H1 (cell line): Measurements from ENCODE around the gene DPY19L1. TPM values are rescaled to one million over a fixed set of nuclear protein-coding genes. Genes with fewer than 3 reads are reported as not detected.

Experiments used
- CTCF ChIA-PET: fragments of 300-600 bp; sonication (Branson Sonifier 250); formaldehyde crosslinking; loops from one replicate; lab custom pipeline; 2021; ENCODE audit not compliant: partially characterized antibody; lab: Charles Lee
- POLR2A ChIA-PET: fragments of 300-600 bp; sonication (Branson Sonifier 250); formaldehyde crosslinking; loops from one replicate; lab custom pipeline; 2021; ENCODE audit warnings: inconsistent platforms; ENCODE audit not compliant: partially characterized antibody; lab: Charles Lee
- DNase-seq, 2 experiments: peaks; one replicate each; pipeline versions ENCODE4 v3.0.0 to v3.0.0-alpha.2; 2010 to 2022; ENCODE audit warnings: low spot score in 2 of 2, low read depth in 1 of 2, mixed read lengths in 1 of 2
- FAIRE-seq: peaks from 2 replicates; lab custom pipeline; 2011; peaks lifted over from hg19 to GRCh38; lab: Jason Lieb, UNC
- H2AFZ ChIP-seq: 2 replicates; pipeline ENCODE4 v1.8.1; 2012; ENCODE audit warnings: low read length, inconsistent platforms
- H2AK5ac ChIP-seq: 2 replicates; pipeline ENCODE4 v1.6.1; 2013; ENCODE audit warnings: low read depth, low read length
- H2BK120ac ChIP-seq: replicated peaks from 2 replicates; pipeline ENCODE3; 2013; ENCODE audit warnings: low read depth, low read length, inconsistent platforms
- H2BK12ac ChIP-seq: 2 replicates; pipeline ENCODE4 v1.6.1; 2013; ENCODE audit warnings: low read depth, low read length
- H2BK15ac ChIP-seq: 2 replicates; pipeline ENCODE4 v1.6.1; 2013; ENCODE audit warnings: low read length
- H2BK20ac ChIP-seq: 2 replicates; pipeline ENCODE4 v1.6.1; 2013; ENCODE audit warnings: low read length
- H2BK5ac ChIP-seq: 2 replicates; pipeline ENCODE4 v1.6.1; 2013; ENCODE audit warnings: low read depth, low read length
- H3K14ac ChIP-seq: 2 replicates; pipeline ENCODE4 v1.6.1; 2013; ENCODE audit warnings: inconsistent platforms; ENCODE audit not compliant: insufficient read length
- H3K18ac ChIP-seq: 2 replicates; pipeline ENCODE4 v1.6.1; 2013; ENCODE audit warnings: low read length; ENCODE audit errors: extremely low read depth
- H3K23ac ChIP-seq: 2 replicates; pipeline ENCODE4 v1.6.1; 2013; ENCODE audit warnings: inconsistent platforms; ENCODE audit not compliant: insufficient read length
- H3K23me2 ChIP-seq: 2 replicates; pipeline ENCODE4 v1.6.1; 2013; ENCODE audit warnings: low read depth, low read length
- H3K27ac ChIP-seq: 2 replicates; pipeline ENCODE4 v1.6.1; 2011; ENCODE audit warnings: low read depth, low read length, inconsistent platforms
- H3K27me3 ChIP-seq, 4 experiments: replicated peaks in 1 of 4; 1 replicate in 1 of 4; 2 replicates in 3 of 4; pipeline versions ENCODE4 v1.6.1 to v1.8.1; 2011 to 2013; ENCODE audit warnings: low read length in 3 of 4, mild to moderate bottlenecking in 3 of 4, inconsistent platforms in 2 of 4, mixed read lengths in 2 of 4, moderate library complexity in 1 of 4; ENCODE audit not compliant: control insufficient read depth in 3 of 4, insufficient read depth in 3 of 4; ENCODE audit errors: extremely low read depth in 1 of 4
- H3K36me3 ChIP-seq, 4 experiments: 2 replicates each; pipeline versions ENCODE4 v1.6.1 to v1.8.1; 2011 to 2013; ENCODE audit warnings: mild to moderate bottlenecking in 4 of 4, low read length in 3 of 4, moderate library complexity in 2 of 4, control low read depth in 1 of 4, inconsistent platforms in 1 of 4; ENCODE audit not compliant: insufficient read depth in 4 of 4, control insufficient read depth in 2 of 4
- H3K4ac ChIP-seq: replicated peaks from 2 replicates; pipeline ENCODE3; 2013; ENCODE audit warnings: low read length, low read depth, mixed read lengths, inconsistent platforms; ENCODE audit not compliant: insufficient read length
- H3K4me1 ChIP-seq, 4 experiments: replicated peaks in 1 of 4; 1 replicate in 1 of 4; 2 replicates in 3 of 4; pipeline versions ENCODE4 v1.6.1 to v1.8.1; 2011 to 2013; ENCODE audit warnings: low read length in 3 of 4, inconsistent platforms in 2 of 4, mixed read lengths in 1 of 4; ENCODE audit not compliant: insufficient read depth in 4 of 4, control insufficient read depth in 3 of 4
- H3K4me2 ChIP-seq, 2 experiments: 2 replicates each; pipeline versions ENCODE4 v1.6.1 to v1.8.1; 2011 to 2013; ENCODE audit warnings: low read depth in 2 of 2, low read length in 2 of 2, control low read depth in 1 of 2, inconsistent platforms in 1 of 2, mild to moderate bottlenecking in 1 of 2; ENCODE audit not compliant: insufficient read depth in 1 of 2
- H3K4me3 ChIP-seq, 4 experiments: fragments of 200-600, 300-600 bp in 1 of 4; sonication (generic), shearing (Covaris generic), sonication (Bioruptor Twin) in 1 of 4; 2 replicates each; pipeline versions ENCODE4 v1.5.1 to v1.8.1; 2011 to 2016; ENCODE audit warnings: low read length in 4 of 4, low read depth in 3 of 4, control low read depth in 2 of 4, inconsistent platforms in 2 of 4, mild to moderate bottlenecking in 2 of 4, mixed read lengths in 1 of 4, moderate library complexity in 1 of 4; ENCODE audit not compliant: insufficient read depth in 2 of 4; ENCODE audit errors: extremely low read depth in 1 of 4
- H3K56ac ChIP-seq: replicated peaks from 2 replicates; pipeline ENCODE3; 2013; ENCODE audit warnings: low read depth, mild to moderate bottlenecking, mixed read lengths, low read length, inconsistent platforms; ENCODE audit not compliant: insufficient read length
- H3K79me1 ChIP-seq: 2 replicates; pipeline ENCODE4 v1.6.1; 2013; ENCODE audit warnings: low read depth, low read length, control low read depth
- H3K79me2 ChIP-seq, 2 experiments: 2 replicates each; pipeline versions ENCODE4 v1.6.1 to v1.8.1; 2012 to 2013; ENCODE audit warnings: low read length in 2 of 2, mild to moderate bottlenecking in 2 of 2, inconsistent platforms in 1 of 2; ENCODE audit not compliant: insufficient read depth in 2 of 2, control insufficient read depth in 1 of 2
- H3K9ac ChIP-seq, 4 experiments: replicated peaks in 1 of 4; 1 replicate in 1 of 4; 2 replicates in 3 of 4; pipeline versions ENCODE4 v1.6.1 to v1.8.1; 2011 to 2013; ENCODE audit warnings: low read depth in 3 of 4, low read length in 3 of 4, control low read depth in 2 of 4, mild to moderate bottlenecking in 2 of 4, moderate library complexity in 2 of 4, inconsistent platforms in 1 of 4; ENCODE audit errors: extremely low read depth in 1 of 4
- H3K9me3 ChIP-seq, 2 experiments: 2 replicates each; pipeline versions ENCODE4 v1.6.1 to v1.8.1; 2012 to 2013; ENCODE audit warnings: mild to moderate bottlenecking in 2 of 2, moderate library complexity in 2 of 2, control low read depth in 1 of 2, inconsistent platforms in 1 of 2, low read depth in 1 of 2, low read length in 1 of 2, mixed read lengths in 1 of 2; ENCODE audit not compliant: insufficient read depth in 2 of 2
- H4K20me1 ChIP-seq, 2 experiments: replicated peaks in 1 of 2; 2 replicates each; pipeline versions ENCODE3 to v1.8.1; 2011 to 2013; ENCODE audit warnings: inconsistent platforms in 2 of 2, low read length in 2 of 2, mild to moderate bottlenecking in 1 of 2; ENCODE audit not compliant: insufficient read depth in 2 of 2, control insufficient read depth in 1 of 2
- H4K5ac ChIP-seq: 2 replicates; pipeline ENCODE4 v1.6.1; 2013; ENCODE audit warnings: low read length, low read depth, mixed read lengths, inconsistent platforms; ENCODE audit not compliant: insufficient read length
- H4K8ac ChIP-seq: 2 replicates; pipeline ENCODE4 v1.8.0; 2013; ENCODE audit warnings: mild to moderate bottlenecking, moderate library complexity, low read length, inconsistent platforms; ENCODE audit not compliant: insufficient read depth; ENCODE audit errors: extremely low read depth
- H4K91ac ChIP-seq: replicated peaks from 2 replicates; pipeline ENCODE3; 2013; ENCODE audit warnings: low read length, mixed read lengths, inconsistent platforms; ENCODE audit not compliant: insufficient read length
- ATF2 ChIP-seq: IDR thresholded peaks from 2 replicates; pipeline ENCODE4 v1.6.1; 2012; ENCODE audit warnings: low read length, inconsistent platforms
- CBX5 ChIP-seq: fragments of 300-800, 300-1000 bp; sonication (generic); IDR thresholded peaks from 2 replicates; pipeline ENCODE4 v1.7.1; 2016; ENCODE audit warnings: antibody characterized with exemption, low read length, low read depth
- CBX8 ChIP-seq: fragments of 300-800, 300-1000 bp; sonication (generic); IDR thresholded peaks from 2 replicates; pipeline ENCODE4 v1.7.1; 2016; ENCODE audit warnings: low read depth, low read length, borderline replicate concordance
- CEBPB ChIP-seq: IDR thresholded peaks from 2 replicates; pipeline ENCODE4 v1.6.1; 2012; ENCODE audit warnings: low read depth, low read length
- FOSL1 ChIP-seq: IDR thresholded peaks from 2 replicates; pipeline ENCODE4 v1.6.1; 2011; ENCODE audit warnings: mild to moderate bottlenecking, low read depth, low read length, moderate library complexity; ENCODE audit not compliant: insufficient read depth
- HDAC2 ChIP-seq, 2 experiments: fragments of 300-600 bp in 1 of 2; sonication (generic) in 1 of 2; IDR thresholded peaks; 2 replicates each; pipeline ENCODE4 v1.6.1; 2011 to 2012; ENCODE audit warnings: low read depth in 2 of 2, low read length in 2 of 2, mild to moderate bottlenecking in 2 of 2, moderate library complexity in 2 of 2, borderline replicate concordance in 1 of 2, inconsistent platforms in 1 of 2
- NRF1 ChIP-seq: IDR thresholded peaks from 2 replicates; pipeline ENCODE4 v1.6.1; 2011; ENCODE audit warnings: mild to moderate bottlenecking, low read depth, low read length, improper control_type of control experiment
- RNF2 ChIP-seq: fragments of 200-900, 300-1000 bp; sonication (generic); IDR thresholded peaks from 2 replicates; pipeline ENCODE4 v1.7.1; 2016; ENCODE audit warnings: borderline replicate concordance, low read depth, mild to moderate bottlenecking, antibody characterized with exemption, low read length; ENCODE audit not compliant: poor library complexity, severe bottlenecking; ENCODE audit errors: missing control alignments
- SAP30 ChIP-seq: fragments of 300-600 bp; sonication (generic); IDR thresholded peaks from 2 replicates; pipeline ENCODE4 v1.7.1; 2012; ENCODE audit warnings: low read length, moderate library complexity, mild to moderate bottlenecking, inconsistent platforms; ENCODE audit not compliant: insufficient read depth, insufficient replicate concordance
- SIRT6 ChIP-seq: IDR thresholded peaks from one replicate; pipeline ENCODE4 v1.7.1; 2012; ENCODE audit warnings: low read length, inconsistent platforms
- SP1 ChIP-seq: IDR thresholded peaks from 2 replicates; pipeline ENCODE4 v1.6.1; 2011; ENCODE audit warnings: low read depth, low read length
- TAF7 ChIP-seq: optimal IDR thresholded peaks from 2 replicates; pipeline ENCODE3; 2011; ENCODE audit warnings: low read depth, mild to moderate bottlenecking, inconsistent platforms, low read length, moderate library complexity, borderline replicate concordance
- ZNF274 ChIP-seq: IDR thresholded peaks from 2 replicates; pipeline ENCODE4 v1.7.0; 2012; ENCODE audit warnings: low read length, borderline replicate concordance; ENCODE audit errors: extremely low read depth
- polyA plus RNA-seq, 7 experiments: library from polyadenylated mRNA; depleted of rRNA in 3 of 7; stranded (reverse) in 5 of 7; unstranded in 2 of 7; fragments of >200 nt in 5 of 7; fragments of 200-250 nt in 2 of 7; gene quantifications; 1 replicate in 5 of 7; 2 replicates in 1 of 7; 4 replicates in 1 of 7; pipeline versions ENCODE4 v1.2.1 to v1.2.3, GENCODE V29; 2011 to 2013; ENCODE audit warnings: missing spikeins in 2 of 7, mixed read lengths in 2 of 7
- total RNA-seq: library from RNA; stranded (reverse); fragmentation: NEBNext Ultra II Directional; extraction: Animal tissue kit (Norgen Biotek cat#: 25700); gene quantifications from 2 replicates; pipeline ENCODE4 v1.2.1, GENCODE V29; 2021

Gene DPY19L1
- total and polyA plus RNA-seq, 2 of the 8 experiments (the other 6 are each of a cell fraction or from before 2014, with no cell fraction given): 14.1 to 23.3 TPM

- Histone ChIP-seq H3K4me2 (no peak overlapping the region), H3K27ac (no peak overlapping the region), H3K4me1 (peaks cover 0 to 8% (median 2%) of the 10 kb centered on the region in 4 experiments; a peak in 3 of 7 replicates), H3K14ac (no peak overlapping the region), H4K91ac (no peak overlapping the region), H2AFZ (no peak overlapping the region), H4K8ac (no peak overlapping the region), H4K20me1 (peaks cover 0 to 2% of the 10 kb centered on the region in 2 experiments), H3K23ac (no peak overlapping the region), H3K9me3 (no peaks in the 10 kb centered on the region), H3K4ac (no peak overlapping the region), H3K9ac (no peak overlapping the region), H3K18ac (no peak overlapping the region), H3K56ac (no peak overlapping the region), H3K79me1 (no peaks in the 10 kb centered on the region), H2AK5ac (no peak overlapping the region), H2BK12ac (no peak overlapping the region), H3K27me3 (no peaks in the 10 kb centered on the region), H3K23me2 (peaks cover 1% of the 10 kb centered on the region; the same call in 1 of the 2 replicates), H2BK20ac (no peak overlapping the region), H2BK15ac (no peak overlapping the region), H3K36me3 (peaks cover 0 to 5% (median 0%) of the 10 kb centered on the region in 4 experiments; a peak in 1 of 8 replicates), H3K4me3 (no peak overlapping the region), H2BK5ac (no peak overlapping the region), H2BK120ac (no peak overlapping the region), H4K5ac (no peak overlapping the region), H3K79me2 (peaks cover 0 to 68% of the 10 kb centered on the region in 2 experiments; a peak in 2 of 4 replicates)
- ChIA-PET CTCF (no interaction called here), POLR2A (interaction anchor here (0.7 kb wide), 1 partner anchor 156 kb away, joined by 3 read pairs; no protein-coding TSS in a partner anchor)
- FAIRE-seq (no peak), DNase-seq (no peak)
- TF ChIP-seq ZNF274 (no peak), SAP30 (no peak), TAF7 (no peak), CBX5 (no peak), SIRT6 (no peak), CBX8 (no peak), FOSL1 (no peak), RNF2 (no peak), NRF1 (no peak), CEBPB (no peak), ATF2 (no peak), SP1 (no peak), HDAC2 (IDR thresholded peaks at IDR 0.05; ENCODE audit: borderline replicate concordance in 1 of 2, low read depth in 2 of 2, low read length in 2 of 2) (no peak)
These were observed 15.8 kb downstream of the DPY19L1 start for GRCh38 chr7:35021445-35021844.
